ENCODE measurements around the gene PSORS1C2.
"Not testable (repeated sequence)": the region's sequence is repeated elsewhere in the genome, so short reads cannot be mapped to it uniquely, and the experiment has no call there.

Gene PSORS1C2

GRCh38 chr6:31165986-31166385 is 27.1 kb upstream of the PSORS1C2 start:
- no peak for DNase-seq (ENCODE audit: low read depth, low spot score)

GRCh38 chr6:31165064-31165832 is 26.4 kb upstream of the PSORS1C2 start:
- DNase-seq (ENCODE audit: low read depth, low spot score), result not testable (repeated sequence)

- DNase-seq (ENCODE audit: low read depth, low spot score), result not testable (repeated sequence)
These were observed 25.7 kb upstream of the PSORS1C2 start for GRCh38 chr6:31164475-31165063.

- no peak for DNase-seq (ENCODE audit: low read depth, low spot score)
These were observed 25.1 kb upstream of the PSORS1C2 start for GRCh38 chr6:31163922-31164321.

GRCh38 chr6:31162463-31163165 is 23.7 kb upstream of the PSORS1C2 start:
- DNase-seq (ENCODE audit: low read depth, low spot score), result no peak

- DNase-seq (ENCODE audit: low read depth, low spot score), result no peak
These were observed 22.6 kb upstream of the PSORS1C2 start for GRCh38 chr6:31161216-31162126.

GRCh38 chr6:31158863-31159855 is 20.3 kb upstream of the PSORS1C2 start:
- no peak for DNase-seq (ENCODE audit: low read depth, low spot score)

GRCh38 chr6:31158140-31158862 is 19.4 kb upstream of the PSORS1C2 start, which contains the start of gene TCF19:
Gene TCF19, plus strand, starts transcription at chr6:31158589. Its CDS starts 881 bp downstream, at chr6:31159470.
- DNase-seq (ENCODE audit: low read depth, low spot score), result peak; percentile 99

- DNase-seq (ENCODE audit: low read depth, low spot score), result no peak
These were observed 18.8 kb upstream of the PSORS1C2 start, which contains the start of gene CCHCR1 for GRCh38 chr6:31157513-31158139. Gene CCHCR1, minus strand, starts transcription at chr6:31157802. Its CDS starts 202 bp downstream, at chr6:31157600.

- DNase-seq (ENCODE audit: low read depth, low spot score), result no peak
These were observed 17.8 kb upstream of the PSORS1C2 start for GRCh38 chr6:31156641-31157040.

GRCh38 chr6:31154436-31154835 is 15.6 kb upstream of the PSORS1C2 start:
- DNase-seq (ENCODE audit: low read depth, low spot score), result no peak

GRCh38 chr6:31152781-31153180 is 13.9 kb upstream of the PSORS1C2 start:
- no peak for DNase-seq (ENCODE audit: low read depth, low spot score)

GRCh38 chr6:31149827-31150447 is 11.1 kb upstream of the PSORS1C2 start:
- DNase-seq (ENCODE audit: low read depth, low spot score), result no peak

GRCh38 chr6:31145386-31145785 is 6.5 kb upstream of the PSORS1C2 start:
- DNase-seq (ENCODE audit: low read depth, low spot score), result no peak

GRCh38 chr6:31144970-31145340 is 6.1 kb upstream of the PSORS1C2 start:
- no peak for DNase-seq (ENCODE audit: low read depth, low spot score)

- no peak for DNase-seq (ENCODE audit: low read depth, low spot score)
These were observed 5.6 kb upstream of the PSORS1C2 start for GRCh38 chr6:31144296-31144969.

- DNase-seq (ENCODE audit: low read depth, low spot score), result no peak
These were observed 4.3 kb upstream of the PSORS1C2 start for GRCh38 chr6:31143148-31143547.

GRCh38 chr6:31142361-31142761 is 3.5 kb upstream of the PSORS1C2 start:
- DNase-seq (ENCODE audit: low read depth, low spot score), result no peak
